Right hindlimb (tissue), 1 donor: ENCODE data around the gene PRKAG2.
"Not testable (repeated sequence)": the region's sequence is repeated elsewhere in the genome, so short reads cannot be mapped to it uniquely, and the experiment has no call there.

ENCODE experiments used
- DNase-seq: peaks from one replicate; pipeline ENCODE4 v3.0.0-alpha.2; 2018

The PRKAG2 gene

GRCh38 chr7:151597541-151598444, 279.1 kb downstream of the PRKAG2 start:
- no peak for DNase-seq

GRCh38 chr7:151595702-151596350, 281.1 kb downstream of the PRKAG2 start:
- DNase-seq = no peak

- no peak for DNase-seq
Measured at GRCh38 chr7:151592868-151593486, 283.9 kb downstream of the PRKAG2 start.

GRCh38 chr7:151592330-151592729, 284.6 kb downstream of the PRKAG2 start:
- no peak for DNase-seq

- no peak for DNase-seq
Measured at GRCh38 chr7:151591866-151592265, 285.0 kb downstream of the PRKAG2 start.

GRCh38 chr7:151590850-151591771, 285.8 kb downstream of the PRKAG2 start:
- DNase-seq = no peak

- no peak for DNase-seq
Measured at GRCh38 chr7:151590071-151590849, 286.7 kb downstream of the PRKAG2 start.

- DNase-seq = no peak
Measured at GRCh38 chr7:151588982-151589381, 287.9 kb downstream of the PRKAG2 start.

GRCh38 chr7:151586531-151587260, 290.2 kb downstream of the PRKAG2 start:
- no peak for DNase-seq

GRCh38 chr7:151585744-151586393, 291.0 kb downstream of the PRKAG2 start:
- no peak for DNase-seq

GRCh38 chr7:151581741-151582140, 295.2 kb downstream of the PRKAG2 start:
- DNase-seq = no peak

GRCh38 chr7:151579644-151580043, 297.3 kb downstream of the PRKAG2 start:
- DNase-seq = no peak

- DNase-seq = no peak
Measured at GRCh38 chr7:151575410-151575809, 301.5 kb downstream of the PRKAG2 start.

- DNase-seq = not testable (repeated sequence)
Measured at GRCh38 chr7:151573046-151573445, 303.9 kb downstream of the PRKAG2 start.

- no peak for DNase-seq
Measured at GRCh38 chr7:151572136-151572535, 304.8 kb downstream of the PRKAG2 start.

GRCh38 chr7:151571471-151571870, 305.4 kb downstream of the PRKAG2 start:
- DNase-seq = no peak

GRCh38 chr7:151570366-151570915, 306.5 kb downstream of the PRKAG2 start:
- DNase-seq = no peak

GRCh38 chr7:151568956-151569940, 307.7 kb downstream of the PRKAG2 start:
- no peak for DNase-seq

GRCh38 chr7:151566897-151567320, 310.0 kb downstream of the PRKAG2 start:
- DNase-seq = no peak
